Erythroblast (primary cell): Measurements from ENCODE around the gene EXOC7.

Experiments
- DNase-seq, 2 experiments: peaks; one replicate each; lab custom pipeline; 2025; lab: John Stamatoyannopoulos, UW
- GATA1 ChIP-seq: IDR thresholded peaks from 2 replicates; pipeline ENCODE4 v1.6.1; 2011; ENCODE audit warnings: low read depth, mild to moderate bottlenecking, control low read depth, low read length, moderate library complexity
- POLR2A ChIP-seq: IDR thresholded peaks from 2 replicates; pipeline ENCODE4 v1.6.1; 2011; ENCODE audit warnings: mild to moderate bottlenecking, low read length

Gene EXOC7

DNA sequence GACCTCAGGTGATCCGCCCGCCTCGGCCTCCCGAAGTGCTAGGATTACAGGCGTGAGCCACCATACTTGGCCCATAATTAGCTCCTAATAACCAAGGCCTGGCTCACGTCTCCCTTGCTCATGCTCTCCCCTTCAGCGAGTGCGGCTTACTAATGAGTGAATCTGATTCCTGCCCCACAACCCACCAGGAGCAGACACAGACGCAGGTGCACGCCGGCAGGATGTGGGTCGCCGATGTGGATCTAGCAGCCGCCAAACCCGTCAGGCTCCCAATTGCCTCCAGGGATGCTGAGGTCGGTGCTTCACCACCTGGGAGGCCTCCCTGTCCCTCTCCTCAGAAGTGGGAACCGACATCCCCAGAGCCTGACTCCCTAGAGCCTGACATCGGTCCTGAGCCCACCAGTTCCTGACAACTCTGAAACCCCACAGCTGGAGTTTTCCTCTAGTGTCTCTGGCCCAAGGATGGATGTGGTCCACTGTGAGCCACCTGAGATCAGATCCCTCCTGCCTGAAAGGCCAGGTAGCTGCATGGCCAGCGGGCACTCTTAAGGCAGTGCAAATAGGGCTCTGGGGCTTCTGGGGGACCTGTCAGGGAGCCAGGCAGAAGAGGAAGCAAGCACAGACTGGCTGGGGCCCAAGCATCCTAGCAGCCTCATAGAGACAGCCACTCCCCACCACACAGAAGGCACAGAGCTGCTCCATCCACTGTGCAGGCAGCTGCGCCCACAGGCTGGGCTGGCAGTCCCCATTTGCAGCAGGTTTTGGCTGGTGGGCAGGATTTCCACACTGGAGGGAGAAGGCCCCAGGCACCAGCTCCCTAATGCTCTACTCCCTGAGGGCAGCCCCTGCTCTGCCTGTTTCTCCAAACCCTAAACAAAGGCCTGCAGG, 10.8 kb downstream of the EXOC7 start:
- no peak for TF ChIP-seq GATA1
- no peak for TF ChIP-seq POLR2A
- DNase-seq: no peak

- TF ChIP-seq POLR2A (no peak), GATA1 (no peak)
- no peak for DNase-seq
Observed at GRCh38 chr17:76091526-76092286, 11.9 kb downstream of the EXOC7 start.

DNA sequence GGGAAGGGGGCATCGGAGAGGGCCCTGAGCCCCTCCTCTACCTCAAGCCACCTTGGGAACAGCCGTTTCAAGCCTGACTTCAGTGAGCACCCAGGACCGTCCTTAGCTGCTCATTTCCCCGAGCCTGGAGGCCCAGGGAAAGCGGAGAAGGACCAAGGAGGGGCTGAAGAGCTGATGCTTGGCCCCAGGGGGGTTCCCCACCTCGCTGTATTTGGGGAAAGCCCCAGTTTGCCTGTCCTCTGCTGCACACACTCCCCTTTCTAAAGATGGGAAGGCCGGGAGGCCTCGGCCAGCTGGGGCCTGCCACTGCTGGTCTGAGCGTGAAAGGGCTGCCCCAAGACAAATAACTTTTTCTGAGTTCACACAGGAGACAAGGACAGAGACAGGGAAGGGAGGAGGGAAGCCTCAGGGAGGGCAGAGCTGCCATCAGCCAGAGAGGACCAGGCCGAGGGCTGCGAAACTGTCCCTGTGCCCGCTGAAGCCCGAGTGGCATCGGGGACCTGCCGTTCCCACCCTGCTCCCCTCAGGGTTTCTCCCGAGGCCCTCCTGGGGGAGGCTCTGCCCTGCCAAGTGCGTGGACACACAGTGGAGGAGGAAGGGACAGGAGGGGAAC, 13.0 kb downstream of the EXOC7 start:
- no peak for DNase-seq
- TF ChIP-seq POLR2A (no peak), GATA1 (no peak)

- no peak for TF ChIP-seq POLR2A
- no peak for TF ChIP-seq GATA1
- DNase-seq: no peak
Observed at GRCh38 chr17:76089680-76090516, 13.7 kb downstream of the EXOC7 start.

GRCh38 chr17:76088868-76089576, 14.6 kb downstream of the EXOC7 start:
- no peak for TF ChIP-seq GATA1
- no peak for TF ChIP-seq POLR2A
- DNase-seq: no peak

DNA sequence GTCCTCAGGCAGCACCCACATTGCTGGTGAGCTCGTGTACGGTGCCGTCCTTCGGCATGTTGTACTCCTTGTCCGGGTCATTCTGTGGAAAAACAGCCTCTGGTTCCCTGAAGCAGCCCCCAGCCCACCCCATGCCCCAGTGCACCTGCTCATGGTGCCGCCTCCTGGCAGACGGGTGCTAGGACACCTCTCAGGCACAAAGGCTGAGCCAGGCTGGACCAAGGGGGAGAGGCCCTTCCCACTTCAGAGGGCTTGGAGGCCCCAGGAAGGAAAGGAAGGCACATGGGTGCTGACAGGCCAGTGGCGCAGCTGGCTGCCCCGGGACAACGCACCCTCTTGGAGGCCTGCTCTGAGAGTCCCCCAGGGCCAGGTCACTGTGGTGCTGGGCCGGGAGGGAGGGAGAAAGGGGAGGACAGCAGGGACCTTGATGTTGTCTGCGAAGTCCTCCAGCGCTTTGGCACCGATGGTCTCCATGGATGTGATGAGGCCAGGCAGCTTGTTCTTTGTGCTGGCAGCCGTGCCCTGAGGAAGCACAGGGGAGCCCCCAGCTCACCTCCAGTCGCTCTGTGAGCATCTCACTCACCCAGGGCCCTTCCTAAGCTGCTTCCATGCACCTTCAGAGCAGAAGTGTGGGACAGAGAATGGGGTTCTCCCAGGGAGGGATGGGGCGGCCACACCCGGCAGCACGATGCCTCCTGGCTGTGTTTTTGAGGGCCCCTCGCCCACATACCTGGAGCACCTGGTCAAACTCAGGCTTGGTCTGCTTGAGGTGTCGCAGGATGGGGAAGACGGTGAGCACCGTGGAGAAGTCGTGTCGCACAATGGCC, 15.3 kb downstream of the EXOC7 start:
- no peak for DNase-seq
- TF ChIP-seq GATA1 (no peak), POLR2A (no peak)

DNA sequence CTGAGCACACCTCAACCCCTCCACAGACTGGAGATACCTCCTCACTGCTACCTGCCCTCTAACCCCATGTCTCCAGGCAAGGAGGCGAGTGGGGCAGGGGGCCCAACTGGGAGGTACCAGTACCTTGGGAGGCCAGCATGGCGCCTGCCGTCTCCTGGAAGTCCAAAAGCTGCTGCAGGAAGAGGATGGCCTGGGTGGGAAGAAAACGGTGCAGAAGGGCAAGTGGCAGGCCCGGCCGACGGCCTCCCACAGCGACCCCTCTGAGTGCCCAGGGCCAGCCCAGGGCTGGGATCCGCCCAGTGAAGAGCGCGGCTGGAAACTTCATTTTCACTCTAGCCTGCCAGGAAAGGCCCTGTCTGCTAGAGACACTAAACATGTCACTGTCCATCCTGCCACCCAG, 16.1 kb downstream of the EXOC7 start:
- DNase-seq: no peak
- no peak for TF ChIP-seq POLR2A
- TF ChIP-seq GATA1: no peak

DNA sequence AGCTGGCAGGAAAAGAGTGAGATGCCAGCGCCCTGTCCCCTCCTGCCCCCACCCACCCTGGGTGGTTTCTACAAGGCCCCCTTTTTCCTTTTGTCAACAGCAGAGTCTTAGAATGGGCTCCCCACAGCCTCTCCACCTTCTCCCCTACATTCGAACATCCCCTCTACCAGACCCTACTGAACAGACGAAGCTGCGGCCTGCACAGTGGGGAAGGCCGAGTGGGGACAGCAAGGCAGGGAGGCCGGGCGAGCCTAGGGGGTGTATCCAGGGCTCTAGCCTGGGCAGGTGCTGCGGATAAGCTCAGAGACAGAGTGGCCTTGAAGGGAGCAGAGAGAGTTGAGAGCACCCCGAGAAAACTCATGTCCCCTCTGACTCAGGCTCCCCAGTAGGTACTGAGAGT, 17.2 kb downstream of the EXOC7 start:
- DNase-seq: no peak
- TF ChIP-seq POLR2A (no peak), GATA1 (no peak)

DNA sequence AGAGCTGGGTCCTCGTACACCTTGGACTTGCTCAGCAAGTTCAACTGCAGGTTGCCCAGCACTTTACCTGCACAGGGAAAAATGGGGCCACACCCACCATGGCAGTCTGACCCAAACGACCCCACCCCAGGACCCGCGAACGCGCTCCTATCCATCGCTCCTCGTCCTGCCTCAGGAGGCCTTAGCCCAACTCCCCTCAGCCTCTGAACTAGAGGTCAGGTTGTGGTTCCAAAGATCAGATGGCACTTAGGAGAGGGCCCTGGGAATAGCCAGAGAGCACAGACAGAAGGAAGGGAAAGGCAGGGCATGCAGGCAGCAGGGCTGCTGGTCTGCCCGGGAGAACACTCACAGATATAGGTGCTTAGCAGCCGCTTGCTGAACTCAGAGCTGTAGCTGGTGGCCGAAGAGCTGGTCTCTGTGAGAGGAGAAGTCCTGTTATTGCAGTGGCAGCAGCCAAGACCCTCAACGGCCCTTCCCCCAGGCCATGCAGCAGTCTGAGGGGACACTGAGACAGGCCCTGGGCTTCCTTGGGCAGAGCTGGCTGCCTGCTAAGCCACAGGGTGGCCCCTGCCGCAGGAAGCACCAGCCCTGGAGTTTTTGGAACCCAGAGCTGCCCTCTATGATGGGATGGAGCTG, 17.7 kb downstream of the EXOC7 start:
- TF ChIP-seq GATA1 (no peak), POLR2A (no peak)
- DNase-seq: no peak

DNA sequence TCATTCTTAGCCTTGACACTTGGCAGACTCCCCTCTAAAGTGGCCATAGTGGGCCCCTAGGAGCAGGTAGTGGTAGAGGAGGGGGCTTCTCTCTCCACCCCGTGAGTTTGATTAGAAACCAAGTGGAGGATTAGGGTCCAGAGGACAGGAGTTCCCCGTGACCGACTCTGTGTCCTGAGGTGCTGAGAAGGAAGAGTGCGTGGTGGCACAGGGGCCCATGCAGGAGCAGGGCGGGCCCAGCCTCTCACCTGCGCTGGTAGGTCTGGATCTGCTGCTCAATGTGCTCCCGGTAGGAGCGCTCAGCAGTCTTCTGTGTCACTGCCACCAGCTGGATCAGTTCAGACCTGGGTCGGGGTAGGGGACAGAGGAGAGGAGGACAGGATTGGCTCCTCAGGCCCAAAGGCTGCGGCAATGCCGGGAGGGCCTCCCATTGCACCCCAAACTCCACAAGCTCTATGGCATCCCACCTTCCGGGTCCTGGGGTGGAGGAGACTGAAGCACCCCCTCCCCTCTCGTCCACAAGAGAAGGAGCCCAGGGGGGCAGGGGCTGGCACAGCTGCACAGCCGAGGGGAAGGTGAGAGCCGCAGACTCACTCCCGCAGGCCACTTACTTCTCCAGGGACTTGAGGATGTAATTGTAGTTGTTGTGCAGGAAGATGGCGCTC, 18.4 kb downstream of the EXOC7 start:
- no peak for DNase-seq
- TF ChIP-seq GATA1: no peak
- TF ChIP-seq POLR2A: no peak

- TF ChIP-seq GATA1: no peak
- TF ChIP-seq POLR2A: no peak
- DNase-seq: no peak
Observed at GRCh38 chr17:76083536-76084182, 19.9 kb downstream of the EXOC7 start.
